Lower leg skin (tissue), 4 donors: Measurements from ENCODE around the gene AKR1C8. TPM values are rescaled to one million over a fixed set of nuclear protein-coding genes. Genes with fewer than 3 reads are reported as not detected.

Experiments
- DNase-seq, 2 donors: peaks; one replicate each; pipeline ENCODE4 v3.0.0-alpha.2; 2019; ENCODE audit warnings: low spot score in 2 of 2
- H3K4me3 ChIP-seq: fragments of 200-600 bp; sonication (generic); 2 replicates; pipeline ENCODE4 v1.5.1; 2017; ENCODE audit warnings: mild to moderate bottlenecking, low read depth; ENCODE audit not compliant: poor library complexity, severe bottlenecking
- CTCF ChIP-seq, 3 donors: fragments of 450-650 bp; IDR thresholded peaks; one replicate each; pipeline ENCODE4 v1.5.1; 2016; ENCODE audit warnings: antibody characterized with exemption in 3 of 3, mild to moderate bottlenecking in 3 of 3, moderate library complexity in 2 of 3
- POLR2A ChIP-seq, 2 donors: fragments of 450-650 bp; IDR thresholded peaks; one replicate each; pipeline ENCODE4 v1.6.1; 2016 to 2017; ENCODE audit warnings: antibody characterized with exemption in 2 of 2, mild to moderate bottlenecking in 1 of 2, moderate library complexity in 1 of 2
- WGBS, 2 donors: methylation state at CpG; one replicate each; pipeline ENCODE4 v1.1.5; 2018; 5-methylcytosine and 5-hydroxymethylcytosine counted together
- intact Hi-C: fragments of 100-400 bp; cut with DNase I; formaldehyde crosslinking; loops from one replicate; pipeline ENCODE4 v1.15.0; 2023; ENCODE audit warnings: low total_unique reads
- total RNA-seq, 4 donors: library from RNA; depleted of rRNA; stranded (reverse); fragments of >200 nt; gene quantifications; one replicate each; pipeline ENCODE4 v1.1.0, GENCODE V29; 2016

The AKR1C8 gene
- total RNA-seq, 4 donors from 2014 or later, result not detected

GRCh38 chr10:5155951-5156350 lies 29.0 kb downstream of the AKR1C8 start:
- no peak overlapping the region for H3K4me3 ChIP-seq
- TF ChIP-seq POLR2A (IDR thresholded peaks at IDR 0.05), result no peak
- TF ChIP-seq CTCF (IDR thresholded peaks at IDR 0.05), result no peak
- WGBS, 2 donors, result 34 to 43% methylated on average over 1 of the region's 1 CpG
- intact Hi-C loops, result no loop called here
- no peak for DNase-seq

DNA sequence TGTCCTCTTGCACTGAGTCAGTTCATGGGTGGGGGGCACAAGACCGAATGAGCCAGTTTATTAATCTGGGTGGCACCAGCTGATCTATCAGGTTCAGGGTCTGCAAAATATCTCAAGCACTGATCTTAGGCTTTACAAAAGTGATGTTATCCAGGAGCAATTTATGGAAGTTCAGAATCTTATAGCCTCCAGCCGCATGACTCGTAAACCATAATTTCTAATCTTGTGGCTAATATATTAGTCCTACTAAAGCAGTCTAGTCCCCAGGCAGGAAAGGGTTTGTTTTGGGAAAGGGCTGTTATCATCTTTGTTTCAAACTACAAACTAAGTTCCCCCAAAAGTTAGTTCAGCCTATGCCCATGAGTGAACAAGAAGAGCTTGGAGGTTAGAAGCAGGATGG lies 33.9 kb downstream of the AKR1C8 start:
- TF ChIP-seq CTCF (IDR thresholded peaks at IDR 0.05) (no peak), POLR2A (IDR thresholded peaks at IDR 0.05) (no peak)
- intact Hi-C loops, result no loop called here
- DNase-seq, result no peak
- WGBS, 2 donors, result 86 to 87% methylated on average over 3 of the region's 3 CpGs
- no peak overlapping the region for H3K4me3 ChIP-seq

DNA sequence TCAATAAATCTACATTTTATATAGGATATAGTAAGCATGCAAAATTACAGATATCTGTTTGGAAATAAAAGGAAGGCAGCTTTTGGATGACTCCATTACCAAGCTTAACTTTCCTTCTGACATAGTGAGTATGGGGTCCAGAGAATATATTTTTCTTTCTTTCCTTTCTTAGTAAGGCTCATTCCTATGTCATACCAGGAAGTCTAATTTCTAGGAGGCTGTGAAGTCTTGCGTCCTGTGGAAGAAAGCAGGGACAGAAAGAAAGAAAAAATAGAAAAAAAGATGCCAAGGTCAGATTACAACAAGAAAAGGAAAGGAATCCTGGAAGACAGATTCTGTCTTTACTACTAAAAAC lies 36.3 kb downstream of the AKR1C8 start:
- 66 to 68% methylated on average over 1 of the region's 1 CpG for WGBS, 2 donors
- TF ChIP-seq POLR2A (IDR thresholded peaks at IDR 0.05), result no peak
- intact Hi-C loops, result no loop called here
- no peak overlapping the region for H3K4me3 ChIP-seq
- no peak for DNase-seq

DNA sequence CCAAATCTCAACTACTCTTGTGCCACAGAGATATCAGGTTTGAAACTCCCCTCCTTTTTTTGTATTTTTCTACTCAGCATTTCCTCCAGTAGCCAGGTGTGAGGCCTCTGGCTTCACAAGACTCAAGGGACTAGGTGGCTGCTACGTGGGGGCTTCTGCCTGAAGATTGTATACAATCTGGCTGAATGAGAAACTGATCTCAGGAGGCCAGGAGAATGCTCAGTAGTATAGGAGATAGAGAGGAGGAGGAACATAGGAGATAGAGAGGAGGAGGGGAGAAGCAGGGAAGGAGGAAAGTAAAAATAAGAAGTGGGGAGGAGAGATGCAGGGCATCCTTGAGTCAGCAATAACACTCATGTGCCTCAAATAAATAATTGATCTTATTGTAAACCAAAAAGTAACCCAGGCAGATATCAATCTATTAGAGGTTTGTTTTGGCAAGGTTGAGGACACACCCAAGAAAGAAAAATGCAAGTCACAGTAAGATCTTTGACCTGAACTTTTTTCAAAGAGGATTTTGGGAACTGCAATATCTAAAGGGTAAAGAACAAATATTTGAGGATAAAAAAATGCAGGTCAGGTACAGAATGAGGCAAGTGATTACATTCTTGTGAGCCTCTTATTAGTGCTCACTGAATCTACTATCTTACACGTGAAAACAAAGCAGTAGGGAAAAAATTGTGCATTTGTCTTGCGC lies 36.8 kb downstream of the AKR1C8 start:
- H3K4me3 ChIP-seq, result no peak overlapping the region
- intact Hi-C loops, result no loop called here
- no peak for TF ChIP-seq CTCF (IDR thresholded peaks at IDR 0.05)
- no peak for TF ChIP-seq POLR2A (IDR thresholded peaks at IDR 0.05)
- no peak for DNase-seq
- WGBS, 2 donors, result 54 to 62% methylated on average over 3 of the region's 3 CpGs

DNA sequence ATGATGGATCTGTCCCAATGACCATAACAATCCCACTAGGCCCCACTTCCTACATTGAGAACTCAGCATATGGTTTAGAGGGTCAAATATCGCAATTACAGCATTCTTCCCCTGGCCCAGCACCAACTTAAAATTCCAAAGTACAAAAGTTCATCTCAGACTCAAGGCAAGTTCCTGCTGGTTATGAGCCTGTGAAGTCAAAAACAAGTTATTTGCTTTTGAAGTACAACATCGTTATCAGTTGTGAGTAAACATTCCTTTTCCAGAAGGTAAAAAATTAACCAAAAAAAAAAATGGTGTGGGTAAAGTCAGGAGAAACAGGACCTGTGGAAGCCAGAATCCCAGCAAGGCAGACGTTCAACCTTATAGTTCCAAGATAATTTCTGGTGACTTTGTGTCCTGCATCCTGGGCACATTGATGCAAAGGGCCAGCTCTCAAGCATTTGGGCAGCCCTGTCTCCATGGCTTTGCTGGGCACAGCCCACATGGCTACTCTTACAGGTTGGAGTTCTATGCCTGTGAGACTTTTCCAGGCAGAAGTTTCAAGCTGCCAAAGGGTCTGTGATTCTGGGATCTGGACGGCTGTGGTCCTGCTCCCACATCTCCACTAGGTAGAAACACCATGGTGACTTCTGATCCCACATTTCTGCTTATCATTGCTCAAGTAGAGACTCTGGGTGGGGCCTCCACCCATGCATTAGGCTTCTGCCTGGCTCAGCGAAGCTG lies 37.5 kb downstream of the AKR1C8 start:
- 62 to 73% methylated on average over 5 of the region's 5 CpGs for WGBS, 2 donors
- DNase-seq, result no peak
- TF ChIP-seq POLR2A (IDR thresholded peaks at IDR 0.05) (no peak), CTCF (IDR thresholded peaks at IDR 0.05) (no peak)
- intact Hi-C loops, result no loop called here
- H3K4me3 ChIP-seq, result no peak overlapping the region

- H3K4me3 ChIP-seq, result no peak overlapping the region
- intact Hi-C loops, result no loop called here
- WGBS, 2 donors, result 68 to 69% methylated on average over 5 of the region's 5 CpGs
- no peak for DNase-seq
- TF ChIP-seq POLR2A (IDR thresholded peaks at IDR 0.05) (no peak), CTCF (IDR thresholded peaks at IDR 0.05) (no peak)
Observed at GRCh38 chr10:5146920-5147254, 38.1 kb downstream of the AKR1C8 start.
